Cardiac muscle cell (in vitro differentiated cells and primary cell): Measurements from ENCODE around the gene DHRS4L2. TPM values are rescaled to one million over a fixed set of nuclear protein-coding genes. Genes with fewer than 3 reads are reported as not detected.
"Not testable (repeated sequence)": the region's sequence is repeated elsewhere in the genome, so short reads cannot be mapped to it uniquely, and the experiment has no call there.

Source experiments
- DNase-seq, 2 donors: peaks; one replicate each; pipeline versions ENCODE4 v3.0.0 to v3.0.0-alpha.2; 2010 to 2017; ENCODE audit warnings: low read depth in 1 of 2, low spot score in 1 of 2
- H3K27ac ChIP-seq: fragments of 200-600 bp; sonication (generic); 2 replicates; pipeline ENCODE4 v1.5.1; 2016
- H3K27me3 ChIP-seq: fragments of 200-600 bp; sonication (generic); 2 replicates; pipeline ENCODE4 v1.6.0; 2016; ENCODE audit warnings: control low read depth
- H3K36me3 ChIP-seq: fragments of 200-600 bp; sonication (generic); 2 replicates; pipeline ENCODE4 v1.5.1; 2016; ENCODE audit warnings: control low read depth
- H3K4me1 ChIP-seq: fragments of 200-600 bp; sonication (generic); 2 replicates; pipeline ENCODE4 v1.8.1; 2017; ENCODE audit warnings: low read depth, mild to moderate bottlenecking, mixed run types
- H3K4me3 ChIP-seq: fragments of 200-600 bp; sonication (generic); 2 replicates; pipeline ENCODE4 v1.5.1; 2016; ENCODE audit warnings: mild to moderate bottlenecking
- H3K9me3 ChIP-seq: fragments of 200-600 bp; sonication (generic); 2 replicates; pipeline ENCODE4 v1.5.1; 2017; ENCODE audit warnings: low read depth, mild to moderate bottlenecking, control low read depth
- CTCF ChIP-seq: IDR thresholded peaks from 2 replicates; pipeline ENCODE4 v1.5.1; 2012; ENCODE audit warnings: low read depth, mild to moderate bottlenecking, low read length
- polyA plus RNA-seq: library from polyadenylated mRNA; unstranded; fragments of >200 nt; fragmentation: Nextera tagmentation; extraction: Ambion mirVana; gene quantifications from 2 replicates; pipeline ENCODE4 v1.2.1, GENCODE V29; 2016
- total RNA-seq: library from RNA; depleted of rRNA; stranded (reverse); fragments of >200 nt; gene quantifications from 2 replicates; pipeline ENCODE4 v1.2.3, GENCODE V29; 2016

The DHRS4L2 gene
- total and polyA plus RNA-seq, 2 experiments from 2014 or later: 13.7 to 33.1 TPM

- not testable (repeated sequence) for H3K36me3 ChIP-seq, H3K9me3 ChIP-seq, H3K27me3 ChIP-seq, H3K27ac ChIP-seq, H3K4me3 ChIP-seq, H3K4me1 ChIP-seq
- peak in 1 of 2 donors; percentile 8 for DNase-seq
These were observed 2.2 kb downstream of the DHRS4L2 start for GRCh38 chr14:23990961-23991360.

GRCh38 chr14:23993042-23993441 is 4.3 kb downstream of the DHRS4L2 start:
- H3K4me1 ChIP-seq, DNase-seq, H3K27me3 ChIP-seq, H3K4me3 ChIP-seq, H3K36me3 ChIP-seq, H3K27ac ChIP-seq, H3K9me3 ChIP-seq: not testable (repeated sequence)

GRCh38 chr14:23996009-23996408 is 7.3 kb downstream of the DHRS4L2 start:
- H3K27me3 ChIP-seq, H3K9me3 ChIP-seq, H3K27ac ChIP-seq, H3K36me3 ChIP-seq, DNase-seq, H3K4me3 ChIP-seq, H3K4me1 ChIP-seq: not testable (repeated sequence)

- not testable (repeated sequence) for H3K4me3 ChIP-seq, H3K4me1 ChIP-seq, H3K9me3 ChIP-seq, DNase-seq, H3K27ac ChIP-seq, H3K36me3 ChIP-seq, H3K27me3 ChIP-seq
These were observed 8.1 kb downstream of the DHRS4L2 start for GRCh38 chr14:23996825-23997224.

- not testable (repeated sequence) for DNase-seq, H3K4me3 ChIP-seq, H3K27ac ChIP-seq, H3K27me3 ChIP-seq, H3K9me3 ChIP-seq, H3K36me3 ChIP-seq, H3K4me1 ChIP-seq
These were observed 10.9 kb downstream of the DHRS4L2 start for GRCh38 chr14:23999640-24000039.

- DNase-seq, H3K4me1 ChIP-seq, H3K36me3 ChIP-seq, H3K4me3 ChIP-seq, H3K9me3 ChIP-seq, H3K27ac ChIP-seq, H3K27me3 ChIP-seq: not testable (repeated sequence)
These were observed 12.3 kb downstream of the DHRS4L2 start for GRCh38 chr14:24001078-24001477.

- not testable (repeated sequence) for H3K4me1 ChIP-seq, H3K9me3 ChIP-seq, DNase-seq, H3K27me3 ChIP-seq, H3K36me3 ChIP-seq, H3K27ac ChIP-seq, H3K4me3 ChIP-seq
These were observed 12.9 kb downstream of the DHRS4L2 start for GRCh38 chr14:24001679-24002078.

GRCh38 chr14:24006471-24006816 is 17.7 kb downstream of the DHRS4L2 start:
- peak overlapping the region; percentile 12 for H3K4me3 ChIP-seq
- not testable (repeated sequence) for H3K4me1 ChIP-seq, H3K27me3 ChIP-seq, H3K27ac ChIP-seq, H3K9me3 ChIP-seq, DNase-seq, H3K36me3 ChIP-seq

GRCh38 chr14:24006817-24007652 is 18.3 kb downstream of the DHRS4L2 start:
- peak overlapping the region; percentile 12 for H3K4me3 ChIP-seq

GRCh38 chr14:24011051-24011450 is 22.3 kb downstream of the DHRS4L2 start:
- Histone ChIP-seq H3K36me3 (no peaks in the 10 kb centered on the region), H3K9me3 (no peaks in the 10 kb centered on the region), H3K27me3 (no peaks in the 10 kb centered on the region), H3K27ac (no peak overlapping the region), H3K4me3 (no peak overlapping the region), H3K4me1 (no peaks in the 10 kb centered on the region)
- DNase-seq: no peak
- TF ChIP-seq CTCF: no peak

More at GRCh38 chr14:24006817-24007652, 18.3 kb downstream of the DHRS4L2 start:
- H3K4me1 ChIP-seq, H3K27me3 ChIP-seq, H3K36me3 ChIP-seq, H3K9me3 ChIP-seq, H3K27ac ChIP-seq: not testable (repeated sequence)
- DNase-seq: peak; percentile 6 to 67

- not testable (repeated sequence) for H3K4me3 ChIP-seq, H3K36me3 ChIP-seq, H3K9me3 ChIP-seq, H3K27ac ChIP-seq, DNase-seq, H3K4me1 ChIP-seq, H3K27me3 ChIP-seq
These were observed 24.1 kb downstream of the DHRS4L2 start for GRCh38 chr14:24012726-24013273.
